GM12878 (cell line): Measurements from ENCODE around the gene KIF2C. TPM values are rescaled to one million over a fixed set of nuclear protein-coding genes. Genes with fewer than 3 reads are reported as not detected.

Source experiments
- ATAC-seq: fragments of 200-7000 bp; cut with Tn5 transposase; 3 replicates; pipeline ENCODE4 v1.9.1; 2020; ENCODE audit warnings: mild to moderate bottlenecking, moderate library complexity
- BruUV-seq: library from RNA; stranded (reverse); fragments of 400-500 nt; replicated peaks from 2 replicates; lab custom pipeline; 2021; lab: Mats Ljungman, UMichigan
- CTCF ChIA-PET: fragments of 300-600 bp; sonication (Branson Sonifier 250); formaldehyde crosslinking; extraction: SDS; loops from one replicate; lab custom pipeline; 2021; ENCODE audit warnings: inconsistent platforms; lab: Yijun Ruan, JAX
- POLR2A ChIA-PET: fragments of 350-600 bp; formaldehyde crosslinking; extraction: SDS; loops from one replicate; lab custom pipeline; 2021; ENCODE audit warnings: inconsistent platforms; lab: Charles Lee
- RAD21 ChIA-PET: fragments of 300-600 bp; sonication (Branson Sonifier 250); formaldehyde crosslinking; loops from one replicate; lab custom pipeline; 2023; ENCODE audit warnings: antibody characterized with exemption; ENCODE audit not compliant: unreplicated experiment; lab: Charles Lee
- SMC1A ChIA-PET: fragments of 300-600 bp; sonication (Branson Sonifier 250); formaldehyde crosslinking; loops from one replicate; lab custom pipeline; 2023; ENCODE audit not compliant: unreplicated experiment, uncharacterized antibody; lab: Charles Lee
- DNase-seq: peaks from one replicate; pipeline ENCODE4 v3.0.0-alpha.2; 2011; ENCODE audit warnings: low read depth, low spot score
- FAIRE-seq: peaks from 3 replicates; lab custom pipeline; 2011; peaks lifted over from hg19 to GRCh38; lab: Jason Lieb, UNC
- H2AFZ ChIP-seq: 2 replicates; pipeline ENCODE4 v1.6.0; 2011; ENCODE audit warnings: low read depth, low read length, control low read depth; ENCODE audit not compliant: control insufficient read depth
- H3K27ac ChIP-seq: 2 replicates; pipeline ENCODE4 v1.5.1; 2011; ENCODE audit warnings: control low read depth; ENCODE audit not compliant: control insufficient read depth, insufficient read depth
- H3K27me3 ChIP-seq, 2 experiments: replicated peaks in 1 of 2; 2 replicates each; pipeline versions ENCODE4 v1.6.0 to v1.6.1; 2011; ENCODE audit warnings: low read length in 1 of 2; ENCODE audit not compliant: control insufficient read depth in 2 of 2, insufficient read depth in 2 of 2
- H3K36me3 ChIP-seq, 2 experiments: 2 replicates each; pipeline ENCODE4 v1.5.1; 2011; ENCODE audit warnings: low read length in 1 of 2; ENCODE audit not compliant: control insufficient read depth in 2 of 2, insufficient read depth in 2 of 2
- H3K4me1 ChIP-seq: 2 replicates; pipeline ENCODE4 v1.6.1; 2011; ENCODE audit warnings: mild to moderate bottlenecking, low read length, moderate library complexity, mixed read lengths; ENCODE audit not compliant: control insufficient read depth, insufficient read depth
- H3K4me2 ChIP-seq: 2 replicates; pipeline ENCODE4 v1.6.0; 2011; ENCODE audit warnings: control low read depth; ENCODE audit not compliant: control insufficient read depth, insufficient read depth
- H3K4me3 ChIP-seq: fragments of 200-600 bp; sonication (generic); 2 replicates; pipeline ENCODE4 v1.5.1; 2016
- H3K79me2 ChIP-seq: 2 replicates; pipeline ENCODE4 v1.6.0; 2011; ENCODE audit warnings: low read length; ENCODE audit not compliant: control insufficient read depth, insufficient read depth
- H3K9ac ChIP-seq: 2 replicates; pipeline ENCODE4 v1.8.0; 2011; ENCODE audit warnings: low read length, control low read depth, mixed read lengths; ENCODE audit not compliant: control insufficient read depth, insufficient read depth
- H3K9me3 ChIP-seq: replicated peaks from 3 replicates; pipeline ENCODE4 v1.5.1; 2011; ENCODE audit warnings: mild to moderate bottlenecking, low read length; ENCODE audit not compliant: control insufficient read depth, insufficient read depth
- H4K20me1 ChIP-seq: 2 replicates; pipeline ENCODE4 v1.6.0; 2011; ENCODE audit not compliant: control insufficient read depth, insufficient read depth
- CBX5 ChIP-seq: sonication (generic); IDR thresholded peaks from 2 replicates; pipeline ENCODE4 v1.6.1; 2016; ENCODE audit warnings: low read depth, moderate library complexity, mild to moderate bottlenecking, inconsistent platforms
- CEBPZ ChIP-seq: fragments of 150-350 bp; IDR thresholded peaks from 2 replicates; pipeline ENCODE4 v1.6.1; 2016; ENCODE audit warnings: low read depth, low read length
- IRF3 ChIP-seq: fragments of 450-650 bp; IDR thresholded peaks from 2 replicates; pipeline ENCODE4 v1.6.1; 2014; ENCODE audit warnings: mild to moderate bottlenecking
- RB1 ChIP-seq: fragments of 450-650 bp; formaldehyde crosslinking; IDR thresholded peaks from 2 replicates; pipeline ENCODE4 v1.6.1; 2017; ENCODE audit warnings: mild to moderate bottlenecking, borderline replicate concordance
- SUPT20H ChIP-seq: IDR thresholded peaks from 2 replicates; pipeline ENCODE4 v1.6.1; 2011; ENCODE audit warnings: low read depth, mild to moderate bottlenecking, low read length, moderate library complexity, borderline replicate concordance; ENCODE audit not compliant: control insufficient read depth
- WGBS: methylation state at CpG from one replicate; pipeline ENCODE4 v1.1.6; 2016; ENCODE audit warnings: low lambda C conversion rate; ENCODE audit not compliant: insufficient replicate concordance, insufficient coverage; ENCODE audit errors: missing lambda C conversion rate; 5-methylcytosine and 5-hydroxymethylcytosine counted together
- in situ Hi-C: fragments of 300-500 bp; cut with MboI; formaldehyde crosslinking; loops from 9 replicates; pipeline ENCODE4 v1.14.3; 2018; ENCODE audit warnings: mixed read lengths
- intact Hi-C: fragments of 100-400 bp; cut with micrococcal nuclease; formaldehyde crosslinking; loops from one replicate; pipeline ENCODE4 v1.14.2; 2022; ENCODE audit not compliant: unreplicated experiment
- polyA plus RNA-seq, 11 experiments: library from polyadenylated mRNA; depleted of rRNA in 4 of 11; unstranded in 6 of 11; stranded (reverse) in 5 of 11; fragments of >200 nt; fragmentation: Nextera tagmentation in 4 of 11; fragmentation: Illumina TruSeq in 1 of 11; extraction: Ambion mirVana in 4 of 11; extraction: Trizol in 1 of 11; gene quantifications; 1 replicate in 1 of 11; 2 replicates in 10 of 11; pipeline versions ENCODE4 v1.2.1 to v1.2.3, GENCODE V29; 2011 to 2016; ENCODE audit warnings: inconsistent platforms in 2 of 11, missing spikeins in 2 of 11, low read depth in 1 of 11
- total RNA-seq, 4 experiments: library from RNA; depleted of rRNA in 3 of 4; stranded (reverse); fragments of >200 nt in 3 of 4; fragmentation: Illumina TruSeq in 1 of 4; extraction: Trizol in 1 of 4; gene quantifications; 2 replicates each; pipeline versions ENCODE4 v1.2.1 to v1.2.3, GENCODE V29; 2013 to 2021

The KIF2C gene
- total and polyA plus RNA-seq, 10 of the 15 experiments (the other 5 are each of a cell fraction or from before 2014, with no cell fraction given) = 42.3 to 104 (median 83.8) TPM

DNA sequence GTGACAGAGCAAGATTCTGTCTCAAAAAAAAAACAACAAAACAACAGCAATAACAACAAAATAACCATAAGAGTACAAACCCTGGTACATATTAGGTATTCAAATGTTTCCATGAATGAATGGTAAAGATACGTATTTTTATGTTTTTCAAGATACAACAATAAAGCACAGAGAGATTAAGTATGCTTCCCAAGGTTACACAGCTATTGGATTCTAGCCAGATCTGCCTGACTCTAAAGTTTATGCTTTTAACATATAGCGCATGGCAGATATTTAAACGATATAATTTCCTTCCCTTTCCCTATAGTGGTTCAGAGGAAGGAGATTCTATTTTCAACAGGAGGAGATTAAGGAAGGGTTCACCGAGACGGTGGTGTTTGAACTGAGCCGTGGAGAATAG is 34.2 kb upstream of the KIF2C start:
- no peak overlapping the region for H3K9ac ChIP-seq
- H3K36me3 ChIP-seq = no peaks in the 10 kb centered on the region
- FAIRE-seq (no peak), DNase-seq (no peak), ATAC-seq (no peak)
- POLR2A ChIA-PET = no interaction called here
- BruUV-seq = no TSS peak
- H3K27ac ChIP-seq = no peak overlapping the region
- no peak overlapping the region for H3K4me2 ChIP-seq
- WGBS = 67% methylated on average over 6 of the region's 6 CpGs
- SMC1A ChIA-PET = interaction anchor here (1.5 kb wide), 1 partner anchor 9 kb away, joined by 11 read pairs; no protein-coding TSS in a partner anchor
- H3K4me3 ChIP-seq = no peak overlapping the region
- no peak overlapping the region for H2AFZ ChIP-seq
- no peaks in the 10 kb centered on the region for H4K20me1 ChIP-seq
- no peak for TF ChIP-seq IRF3
- TF ChIP-seq CBX5 = no peak
- no peak for TF ChIP-seq SUPT20H
- no peak for TF ChIP-seq RB1
- no peak for TF ChIP-seq CEBPZ
- H3K79me2 ChIP-seq = no peaks in the 10 kb centered on the region
- intact Hi-C loops (no loop called here), in situ Hi-C loops (no loop called here)
- H3K4me1 ChIP-seq = peaks cover 10% of the 10 kb centered on the region; the same call in 1 of the 2 replicates
- CTCF ChIA-PET = interaction anchor here (1.2 to 1.3 kb wide), 2 partner anchors 11 to 53 kb away, joined by 4 to 5 read pairs; no protein-coding TSS in a partner anchor
- RAD21 ChIA-PET = interaction anchor here (1.4 kb wide), 1 partner anchor 53 kb away, joined by 3 read pairs; no protein-coding TSS in a partner anchor
- no peaks in the 10 kb centered on the region for H3K9me3 ChIP-seq
- H3K27me3 ChIP-seq = no peaks in the 10 kb centered on the region; a peak in 1 of 4 replicates
